Epithelial cell of esophagus (primary cell): ENCODE data around the gene TSHZ2.

Source experiments
- DNase-seq: peaks from one replicate; pipeline ENCODE4 v3.0.0; 2010; ENCODE audit warnings: low read depth
- H3K4me3 ChIP-seq: 2 replicates; pipeline ENCODE4 v1.5.1; 2011; ENCODE audit warnings: mild to moderate bottlenecking, low read length, control low read depth
- TF ChIP-seq, protein P1 (sequence below): IDR thresholded peaks from 2 replicates; pipeline ENCODE4 v1.5.1; 2011; ENCODE audit warnings: low read depth, mild to moderate bottlenecking, low read length, control low read depth, inconsistent platforms; ENCODE audit not compliant: insufficient read depth; ENCODE audit errors: missing control alignments

TSHZ2 gene

DNA sequence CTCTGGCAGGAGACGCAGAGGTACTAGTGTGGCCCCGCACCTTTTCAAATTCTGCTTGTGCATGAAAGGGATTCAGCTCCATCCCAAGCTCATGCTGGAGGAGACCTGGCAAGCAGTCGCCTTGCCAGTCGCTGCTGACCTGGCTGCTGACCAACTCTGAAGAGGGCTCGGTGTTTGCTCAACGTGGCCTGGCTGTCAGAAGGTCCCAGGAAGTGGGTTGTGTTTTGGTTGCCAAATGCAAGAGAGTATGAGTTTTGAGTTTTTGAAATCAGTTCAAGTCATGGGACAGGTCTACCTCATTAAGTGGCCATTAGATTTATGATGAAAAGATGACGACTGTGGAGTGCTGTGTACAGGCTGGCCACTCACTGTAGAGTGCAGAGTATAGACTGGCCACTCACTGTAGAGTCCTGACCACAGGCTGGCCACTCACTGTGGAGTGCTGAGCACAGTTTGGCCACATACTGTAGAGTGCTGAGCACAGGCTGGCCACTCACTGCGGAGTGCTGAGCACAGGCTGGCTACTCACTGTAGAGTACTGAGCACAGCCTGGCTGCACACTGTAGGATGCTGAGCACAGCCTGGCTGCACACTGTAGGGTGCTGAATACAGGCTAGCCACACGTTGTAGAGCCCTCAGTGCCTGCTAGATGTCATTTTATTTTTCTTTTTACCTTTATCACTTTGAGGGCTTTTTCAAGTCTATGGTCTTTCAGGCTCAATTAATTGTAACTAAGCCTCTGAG lies 427.6 kb downstream of the TSHZ2 start:
- H3K4me3 ChIP-seq, result no peak overlapping the region
- TF ChIP-seq, protein P1, sequence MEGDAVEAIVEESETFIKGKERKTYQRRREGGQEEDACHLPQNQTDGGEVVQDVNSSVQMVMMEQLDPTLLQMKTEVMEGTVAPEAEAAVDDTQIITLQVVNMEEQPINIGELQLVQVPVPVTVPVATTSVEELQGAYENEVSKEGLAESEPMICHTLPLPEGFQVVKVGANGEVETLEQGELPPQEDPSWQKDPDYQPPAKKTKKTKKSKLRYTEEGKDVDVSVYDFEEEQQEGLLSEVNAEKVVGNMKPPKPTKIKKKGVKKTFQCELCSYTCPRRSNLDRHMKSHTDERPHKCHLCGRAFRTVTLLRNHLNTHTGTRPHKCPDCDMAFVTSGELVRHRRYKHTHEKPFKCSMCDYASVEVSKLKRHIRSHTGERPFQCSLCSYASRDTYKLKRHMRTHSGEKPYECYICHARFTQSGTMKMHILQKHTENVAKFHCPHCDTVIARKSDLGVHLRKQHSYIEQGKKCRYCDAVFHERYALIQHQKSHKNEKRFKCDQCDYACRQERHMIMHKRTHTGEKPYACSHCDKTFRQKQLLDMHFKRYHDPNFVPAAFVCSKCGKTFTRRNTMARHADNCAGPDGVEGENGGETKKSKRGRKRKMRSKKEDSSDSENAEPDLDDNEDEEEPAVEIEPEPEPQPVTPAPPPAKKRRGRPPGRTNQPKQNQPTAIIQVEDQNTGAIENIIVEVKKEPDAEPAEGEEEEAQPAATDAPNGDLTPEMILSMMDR, result no peak

DNA sequence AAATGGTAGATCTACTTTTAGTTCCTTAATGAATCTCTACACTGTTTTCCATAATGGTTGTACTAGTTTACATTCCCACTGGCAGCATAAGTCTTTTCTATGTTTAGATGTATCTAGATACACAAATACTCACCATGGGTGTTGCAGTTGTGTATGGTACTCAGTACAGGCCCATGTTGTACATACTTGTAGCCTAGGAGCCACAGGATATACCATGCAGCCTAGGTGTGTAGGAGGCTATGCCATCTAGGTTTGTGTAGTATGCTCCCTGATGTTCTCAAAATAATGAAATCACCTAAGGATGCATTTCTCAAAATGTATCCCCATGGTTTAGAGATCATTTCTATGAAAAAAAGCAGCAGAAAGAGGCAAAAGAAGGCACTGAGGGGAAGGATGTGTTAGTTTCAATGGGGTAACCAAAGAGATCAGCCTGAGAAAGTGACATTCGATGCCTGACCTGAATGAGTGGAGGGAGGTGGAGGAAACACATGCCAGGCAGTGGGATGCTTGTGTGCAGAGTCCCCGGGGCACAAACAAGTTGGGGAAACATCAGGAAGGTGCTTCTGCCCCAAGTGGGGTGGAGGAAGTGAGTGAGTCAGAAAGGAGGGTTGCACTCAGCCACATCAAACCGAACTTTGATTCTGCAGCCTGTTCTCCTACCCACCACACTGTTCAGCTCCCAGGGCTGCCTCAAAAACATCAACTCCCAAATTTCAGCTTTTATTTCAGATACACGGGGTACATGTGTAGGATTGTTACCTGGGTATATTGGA lies 430.3 kb downstream of the TSHZ2 start:
- TF ChIP-seq, protein P1, result no peak
- no peak for DNase-seq
- no peak overlapping the region for H3K4me3 ChIP-seq

More for the DNA sequence above, 427.6 kb downstream of the TSHZ2 start:
- no peak for DNase-seq

DNA sequence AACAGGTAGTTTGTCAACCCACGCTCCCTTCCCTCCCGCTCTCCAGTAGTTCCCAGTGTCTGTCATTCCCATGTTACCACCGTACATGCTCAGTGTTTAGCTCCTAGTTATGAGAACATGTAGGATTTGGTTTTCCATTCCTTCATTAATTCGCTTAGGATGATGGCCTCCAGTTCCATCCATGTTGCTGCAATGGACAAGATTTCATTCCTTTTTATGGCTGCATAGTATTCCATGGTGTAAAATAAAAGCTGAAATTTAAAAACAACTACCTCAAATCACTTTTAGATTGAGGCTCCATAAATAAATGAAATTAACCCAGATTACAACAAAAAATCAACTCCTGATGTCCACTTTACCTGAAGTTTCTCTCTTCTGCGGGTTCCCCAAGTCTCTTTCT lies 430.9 kb downstream of the TSHZ2 start:
- H3K4me3 ChIP-seq, result no peak overlapping the region
- TF ChIP-seq, protein P1, result no peak
- DNase-seq, result no peak

DNA sequence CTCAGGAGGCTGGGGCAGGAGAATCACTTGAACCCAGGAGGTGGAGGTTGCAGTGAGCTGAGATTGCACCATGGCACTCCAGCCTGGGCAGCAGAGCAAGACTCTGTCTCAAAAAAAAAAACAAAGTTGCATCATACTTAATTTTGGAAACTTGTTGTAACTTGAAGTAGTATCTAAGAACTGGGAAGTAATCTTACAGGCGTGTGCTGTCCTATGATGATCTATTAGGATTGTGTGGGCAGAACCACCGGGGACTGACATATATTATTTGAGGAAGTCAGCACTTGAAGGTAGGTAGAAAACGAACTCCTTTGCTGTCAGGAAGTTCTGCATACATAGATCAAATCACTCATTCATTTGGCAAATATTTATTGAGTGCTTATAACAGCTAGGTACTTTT lies 433.0 kb downstream of the TSHZ2 start:
- no peak for DNase-seq

DNA sequence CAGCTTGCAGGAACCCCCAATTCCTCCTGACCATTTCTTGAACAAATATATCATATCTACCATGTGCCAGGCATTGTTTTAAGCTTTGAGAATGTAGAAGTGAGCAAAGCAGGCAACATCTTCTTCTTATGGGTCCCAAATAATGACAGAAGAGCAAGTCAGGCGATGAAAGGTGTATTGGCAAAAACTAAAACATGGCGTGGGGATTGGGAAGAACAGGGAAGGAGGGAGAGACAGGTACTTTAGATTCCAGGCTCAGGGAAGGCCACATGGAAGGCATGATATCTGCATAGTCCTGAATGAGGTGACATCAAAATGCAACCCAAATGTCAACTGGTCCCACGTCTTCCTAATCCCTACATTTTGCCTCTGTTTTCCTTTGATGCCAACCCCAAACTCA lies 434.4 kb downstream of the TSHZ2 start:
- no peak overlapping the region for H3K4me3 ChIP-seq
- TF ChIP-seq, protein P1, result no peak
- DNase-seq, result no peak

More for the DNA sequence above, 433.0 kb downstream of the TSHZ2 start:
- no peak overlapping the region for H3K4me3 ChIP-seq
- TF ChIP-seq, protein P1, result no peak

DNA sequence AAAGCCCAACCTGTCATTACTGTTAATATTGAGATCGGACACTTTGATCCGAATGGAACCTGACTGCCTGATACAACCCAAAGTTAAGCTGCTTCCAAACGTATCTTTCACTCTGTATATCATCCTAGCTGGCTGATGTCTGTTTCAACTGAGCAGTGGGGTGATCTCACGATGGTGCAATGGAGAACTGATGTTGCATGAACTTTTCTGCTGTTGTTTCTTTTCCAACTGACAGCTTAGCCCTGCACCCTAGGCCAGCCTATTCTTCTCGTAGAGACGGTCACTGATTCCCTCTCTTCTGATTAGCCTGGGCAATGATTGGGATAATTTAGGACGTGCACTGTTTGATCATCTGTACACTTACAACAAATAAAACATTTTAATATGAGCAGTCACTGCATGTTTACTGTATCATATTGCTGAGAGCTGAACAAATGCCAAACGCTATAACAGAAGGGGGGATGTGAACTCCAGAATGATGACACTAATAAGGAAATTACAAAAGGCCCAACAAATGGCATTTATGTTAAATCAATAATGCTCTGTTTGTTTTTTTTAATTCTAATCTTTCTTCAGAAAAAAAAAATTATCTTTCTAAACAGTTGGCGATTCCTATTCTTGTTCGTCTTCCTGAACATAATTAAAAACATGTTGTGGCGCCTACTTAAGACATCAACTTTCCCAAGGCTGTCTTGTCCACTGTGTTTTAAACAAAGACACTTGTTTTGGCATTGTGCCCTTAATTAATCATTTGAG lies 436.7 kb downstream of the TSHZ2 start:
- TF ChIP-seq, protein P1, result no peak
- H3K4me3 ChIP-seq, result no peak overlapping the region
- no peak for DNase-seq
